H1 (cell line): ENCODE measurements around the gene RAB38.

Source experiments
- CEBPB ChIP-seq: IDR thresholded peaks from 2 replicates; pipeline ENCODE4 v1.6.1; 2012; ENCODE audit warnings: low read depth, low read length
- CTCF ChIP-seq, 3 experiments: IDR thresholded peaks; 1 replicate in 2 of 3; 2 replicates in 1 of 3; pipeline versions ENCODE4 v1.5.1 to v1.6.1; 2011; ENCODE audit warnings: low read length in 3 of 3, mild to moderate bottlenecking in 3 of 3, inconsistent platforms in 2 of 3, low read depth in 1 of 3, moderate library complexity in 1 of 3; ENCODE audit not compliant: insufficient read depth in 1 of 3; ENCODE audit errors: control extremely low read depth in 1 of 3
- EGR1 ChIP-seq: IDR thresholded peaks from 2 replicates; pipeline ENCODE4 v1.6.1; 2011; ENCODE audit warnings: low read depth, low read length, borderline replicate concordance
- EP300 ChIP-seq, 2 experiments: IDR thresholded peaks; 1 replicate in 1 of 2; 2 replicates in 1 of 2; pipeline ENCODE4 v1.6.1; 2011 to 2012; ENCODE audit warnings: low read depth in 2 of 2, low read length in 2 of 2, mild to moderate bottlenecking in 2 of 2, borderline replicate concordance in 1 of 2, inconsistent platforms in 1 of 2, moderate library complexity in 1 of 2
- JUN ChIP-seq: IDR thresholded peaks from 2 replicates; pipeline ENCODE4 v1.6.1; 2011; ENCODE audit warnings: low read depth, mild to moderate bottlenecking, improper control_type of control experiment, low read length
- NRF1 ChIP-seq: IDR thresholded peaks from 2 replicates; pipeline ENCODE4 v1.6.1; 2011; ENCODE audit warnings: mild to moderate bottlenecking, low read depth, low read length, improper control_type of control experiment
- POLR2A ChIP-seq, 2 experiments: IDR thresholded peaks; 1 replicate in 1 of 2; 2 replicates in 1 of 2; pipeline ENCODE4 v1.6.1; 2011; ENCODE audit warnings: low read depth in 2 of 2, low read length in 2 of 2, mild to moderate bottlenecking in 2 of 2; ENCODE audit errors: control extremely low read depth in 1 of 2
- POLR2AphosphoS5 ChIP-seq: IDR thresholded peaks from 2 replicates; pipeline ENCODE4 v1.6.1; 2011; ENCODE audit warnings: low read depth, low read length
- RAD21 ChIP-seq, 2 experiments: IDR thresholded peaks in 1 of 2; conservative IDR thresholded peaks in 1 of 2; 2 replicates each; pipeline ENCODE4 v1.6.1; 2011; ENCODE audit warnings: low read depth in 2 of 2, low read length in 2 of 2, improper control_type of control experiment in 1 of 2, inconsistent platforms in 1 of 2, mild to moderate bottlenecking in 1 of 2, moderate library complexity in 1 of 2
- RBBP5 ChIP-seq: IDR thresholded peaks from 2 replicates; pipeline ENCODE4 v1.7.1; 2012; ENCODE audit warnings: low read depth, mild to moderate bottlenecking, inconsistent platforms, low read length, moderate library complexity, borderline replicate concordance
- SIN3A ChIP-seq, 2 experiments: IDR thresholded peaks in 1 of 2; conservative IDR thresholded peaks in 1 of 2; 2 replicates each; pipeline ENCODE4 v1.6.1; 2011 to 2012; ENCODE audit warnings: low read length in 2 of 2, improper control_type of control experiment in 1 of 2, low read depth in 1 of 2, mild to moderate bottlenecking in 1 of 2
- TAF7 ChIP-seq: optimal IDR thresholded peaks from 2 replicates; pipeline ENCODE3; 2011; ENCODE audit warnings: low read depth, mild to moderate bottlenecking, inconsistent platforms, low read length, moderate library complexity, borderline replicate concordance
- TF ChIP-seq, protein P1 (sequence below): IDR thresholded peaks from 2 replicates; pipeline ENCODE4 v1.6.1; 2012; ENCODE audit warnings: inconsistent platforms

- TF ChIP-seq, protein P1, sequence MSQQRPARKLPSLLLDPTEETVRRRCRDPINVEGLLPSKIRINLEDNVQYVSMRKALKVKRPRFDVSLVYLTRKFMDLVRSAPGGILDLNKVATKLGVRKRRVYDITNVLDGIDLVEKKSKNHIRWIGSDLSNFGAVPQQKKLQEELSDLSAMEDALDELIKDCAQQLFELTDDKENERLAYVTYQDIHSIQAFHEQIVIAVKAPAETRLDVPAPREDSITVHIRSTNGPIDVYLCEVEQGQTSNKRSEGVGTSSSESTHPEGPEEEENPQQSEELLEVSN: no peak
- TF ChIP-seq CTCF (IDR thresholded peaks at IDR 0.05; ENCODE audit: control extremely low read depth in 1 of 3, insufficient read depth in 1 of 3, low read depth in 1 of 3, low read length in 3 of 3): no peak
- TF ChIP-seq CEBPB: no peak
- no peak for TF ChIP-seq NRF1
- no peak for TF ChIP-seq POLR2AphosphoS5
- no peak for TF ChIP-seq POLR2A (IDR thresholded peaks at IDR 0.05; ENCODE audit: control extremely low read depth in 1 of 2, low read depth in 2 of 2, low read length in 2 of 2)
- TF ChIP-seq EP300 (IDR thresholded peaks at IDR 0.05; ENCODE audit: borderline replicate concordance in 1 of 2, low read depth in 2 of 2, low read length in 2 of 2): no peak
- no peak for TF ChIP-seq EGR1
- no peak for TF ChIP-seq RAD21 (IDR thresholded peaks at IDR 0.05 in 1 of 2, conservative IDR thresholded peaks at IDR 0.05 in 1 of 2; ENCODE audit: low read depth in 2 of 2, low read length in 2 of 2)
- TF ChIP-seq JUN: no peak
- no peak for TF ChIP-seq TAF7
- no peak for TF ChIP-seq RBBP5
- TF ChIP-seq SIN3A (conservative IDR thresholded peaks at IDR 0.05 in 1 of 2, IDR thresholded peaks at IDR 0.05 in 1 of 2; ENCODE audit: low read depth in 1 of 2, low read length in 2 of 2): no peak
Measured at GRCh38 chr11:88151709-88152265, 23.5 kb downstream of the RAB38 start.
